HG03066 (cell line): ENCODE data around the gene F8.
A peak's percentile ranks its signal among the peaks of the same experiment; 100 is the strongest.
"Not testable (repeated sequence)": the region's sequence is repeated elsewhere in the genome, so short reads cannot be mapped to it uniquely, and the experiment has no call there.

ENCODE experiments used
- ATAC-seq: cut with Tn5 transposase; IDR thresholded peaks from one replicate; pipeline ENCODE4 v1.9.1; 2021; ENCODE audit warnings: low read depth; ENCODE audit not compliant: unreplicated experiment

F8 gene

DNA sequence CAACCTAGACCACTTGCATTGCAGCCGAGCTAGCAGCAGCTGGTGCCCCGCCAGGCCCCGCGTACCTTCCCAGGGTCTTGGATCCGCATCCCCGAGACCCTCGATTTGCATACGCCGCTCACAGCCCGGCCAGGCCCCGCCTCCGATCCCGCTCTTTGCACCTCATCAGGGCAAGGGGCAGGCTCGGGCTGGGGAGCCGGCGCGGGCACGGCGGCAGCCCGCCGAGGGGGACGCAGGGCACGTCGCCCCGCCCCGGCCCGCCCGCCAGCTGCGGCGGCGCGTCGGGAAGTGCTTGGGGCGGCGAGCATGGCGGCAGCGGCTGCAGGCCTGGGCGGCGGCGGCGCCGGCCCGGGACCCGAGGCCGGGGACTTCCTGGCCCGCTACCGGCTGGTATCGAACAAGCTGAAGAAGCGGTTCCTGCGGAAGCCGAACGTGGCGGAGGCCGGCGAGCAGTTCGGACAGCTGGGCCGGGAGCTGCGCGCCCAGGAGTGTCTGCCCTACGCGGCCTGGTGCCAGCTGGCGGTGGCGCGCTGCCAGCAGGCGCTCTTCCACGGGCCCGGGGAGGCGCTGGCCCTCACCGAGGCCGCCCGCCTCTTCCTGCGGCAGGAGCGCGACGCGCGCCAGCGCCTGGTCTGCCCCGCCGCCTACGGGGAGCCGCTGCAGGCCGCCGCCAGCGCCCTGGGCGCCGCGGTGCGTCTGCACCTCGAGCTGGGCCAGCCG is 136.3 kb downstream of the F8 start, which contains the start of gene F8A1:
Gene F8A1, plus strand, starts transcription at position 287 of the 720 bp plus-strand sequence. Its CDS starts 20 bp downstream, at position 307.
- peak; percentile 72 for ATAC-seq

DNA sequence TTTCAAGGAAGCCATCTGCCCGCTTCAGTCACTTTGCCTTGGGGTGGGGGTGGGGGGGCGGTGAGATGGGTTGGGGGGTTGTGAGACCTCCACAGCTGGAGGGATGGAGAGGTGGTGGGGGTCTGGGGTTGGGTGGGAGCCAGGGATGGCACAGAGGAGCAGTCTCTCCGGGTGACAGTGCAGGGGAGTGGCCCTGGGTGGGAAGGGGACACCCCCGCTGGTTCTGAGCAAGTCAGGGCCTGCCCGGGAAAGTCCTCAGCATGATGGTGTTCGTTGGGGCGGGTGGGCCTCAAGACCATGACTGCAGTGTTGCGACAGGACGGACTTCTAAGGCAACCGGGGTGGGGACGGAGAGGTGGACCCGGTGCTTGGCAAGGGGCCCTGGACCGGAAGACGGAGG is 137.0 kb downstream of the F8 start:
- peak; percentile 8 for ATAC-seq

DNA sequence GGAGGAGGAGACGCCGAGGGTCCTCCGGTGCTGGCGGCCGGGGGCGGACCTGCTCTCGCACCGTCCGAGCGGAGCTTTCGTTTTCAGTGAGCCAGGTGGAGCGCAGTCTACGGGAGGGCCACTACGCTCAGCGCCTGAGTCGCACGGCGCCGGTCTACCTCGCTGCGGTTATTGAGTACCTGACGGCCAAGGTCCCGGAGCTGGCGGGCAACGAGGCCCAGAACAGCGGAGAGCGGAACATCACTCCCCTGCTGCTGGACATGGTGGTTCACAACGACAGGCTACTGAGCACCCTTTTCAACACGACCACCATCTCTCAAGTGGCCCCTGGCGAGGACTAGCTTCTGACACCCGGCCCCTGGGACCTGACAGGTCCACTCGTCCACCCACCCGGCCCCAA is 137.5 kb downstream of the F8 start:
- not testable (repeated sequence) for ATAC-seq

DNA sequence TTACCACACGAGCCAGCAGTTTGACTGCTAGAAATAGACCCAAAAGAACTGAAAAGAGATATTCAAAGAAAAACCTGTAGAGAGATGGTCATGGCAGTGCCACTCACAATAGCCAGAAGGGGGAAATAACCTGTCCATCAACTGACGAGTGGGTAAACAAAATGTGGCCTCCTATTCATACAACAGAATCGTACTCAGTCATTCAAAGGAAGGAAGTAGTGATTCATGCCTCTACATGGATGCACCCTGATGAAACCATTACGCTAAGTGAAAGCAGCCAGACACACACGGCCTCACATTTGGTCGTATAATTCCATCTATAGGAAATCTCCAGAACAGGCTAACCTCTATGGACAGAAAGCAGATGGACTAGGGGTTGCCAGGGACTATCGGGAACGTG is 138.5 kb downstream of the F8 start:
- not testable (repeated sequence) for ATAC-seq

DNA sequence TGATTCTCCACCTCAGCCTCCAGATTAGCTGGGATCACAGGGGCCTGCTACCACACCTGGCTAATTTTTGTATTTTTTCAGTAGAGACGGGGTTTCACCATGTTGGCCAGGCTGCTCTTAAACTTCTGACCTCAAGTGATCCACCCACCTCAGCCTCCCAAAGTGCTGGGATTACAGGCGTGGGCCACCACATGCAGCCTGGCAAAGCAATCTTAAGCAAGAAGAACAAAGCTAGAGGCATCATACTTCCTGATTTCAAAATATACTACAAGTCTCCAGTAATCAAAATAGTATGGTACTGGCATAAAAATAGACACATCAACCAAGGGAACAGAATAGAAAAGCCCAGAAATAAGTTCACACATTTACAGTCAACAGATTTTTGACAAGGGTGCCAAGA is 149.2 kb downstream of the F8 start:
- ATAC-seq, result no peak

DNA sequence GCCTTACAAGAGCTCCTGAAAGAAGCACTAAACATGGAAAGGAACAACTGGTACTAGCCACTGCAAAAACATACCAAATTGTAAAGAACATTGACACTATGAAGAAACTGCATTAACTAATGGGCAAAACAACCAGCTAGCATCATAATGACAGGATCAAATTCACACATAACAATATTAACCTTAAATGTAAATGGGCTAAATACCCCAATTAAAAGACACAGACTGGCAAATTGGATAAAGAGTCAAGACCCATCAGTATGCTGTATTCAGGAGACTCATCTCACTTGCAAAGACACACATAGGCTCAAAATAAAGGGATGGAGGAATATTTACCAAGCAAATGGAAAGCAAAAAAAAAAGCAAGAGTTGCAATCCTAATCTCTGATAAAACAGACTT is 154.0 kb downstream of the F8 start:
- not testable (repeated sequence) for ATAC-seq

DNA sequence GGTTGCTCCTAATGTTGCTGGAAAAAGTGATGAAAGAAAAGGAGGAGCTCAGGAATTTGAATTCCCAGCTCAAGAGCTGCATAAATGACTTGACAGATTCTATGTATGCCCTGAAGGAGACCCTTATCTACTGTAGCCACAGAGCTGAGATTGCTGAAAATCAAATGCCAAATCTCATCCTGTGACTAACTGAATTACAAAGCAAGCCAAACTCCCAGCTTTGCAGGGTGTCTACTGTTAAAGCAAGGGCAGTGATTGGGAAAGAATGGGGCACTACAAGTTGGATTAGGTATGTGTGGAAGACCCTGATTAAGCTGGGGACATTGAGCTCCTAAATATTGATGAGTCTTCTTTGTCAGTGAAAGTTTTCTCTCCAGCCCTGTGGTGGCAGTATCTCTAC is 167.3 kb downstream of the F8 start:
- no peak for ATAC-seq

DNA sequence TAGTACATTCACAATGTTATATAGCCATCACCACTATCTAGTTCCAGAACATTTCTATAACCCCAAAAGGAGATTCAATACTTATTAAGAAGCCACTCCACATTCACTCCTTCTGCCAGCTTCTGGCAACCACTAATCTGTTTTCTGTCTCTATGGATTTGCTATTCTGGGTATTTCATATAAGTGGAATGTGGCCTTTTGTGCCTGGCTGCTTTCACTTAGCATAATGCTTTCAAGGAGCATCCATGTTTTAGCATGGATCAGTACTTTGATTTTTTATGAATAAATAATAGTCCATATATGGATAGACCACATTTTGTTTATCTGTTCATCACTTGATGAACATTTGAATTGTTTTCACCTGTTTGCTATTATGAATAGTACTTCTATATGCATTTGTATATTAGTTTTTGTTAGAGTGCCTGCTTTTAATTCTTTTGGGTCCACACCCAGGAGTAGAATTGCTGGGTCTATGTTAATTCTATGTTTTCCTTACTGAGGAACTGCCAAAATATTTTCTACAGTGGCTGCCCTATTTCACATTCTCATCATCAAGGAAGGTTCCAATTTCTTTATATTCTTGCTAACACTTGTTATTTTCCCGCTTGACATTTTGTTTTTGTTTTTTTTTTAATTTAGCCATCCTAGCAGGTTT is 171.4 kb downstream of the F8 start:
- no peak for ATAC-seq

DNA sequence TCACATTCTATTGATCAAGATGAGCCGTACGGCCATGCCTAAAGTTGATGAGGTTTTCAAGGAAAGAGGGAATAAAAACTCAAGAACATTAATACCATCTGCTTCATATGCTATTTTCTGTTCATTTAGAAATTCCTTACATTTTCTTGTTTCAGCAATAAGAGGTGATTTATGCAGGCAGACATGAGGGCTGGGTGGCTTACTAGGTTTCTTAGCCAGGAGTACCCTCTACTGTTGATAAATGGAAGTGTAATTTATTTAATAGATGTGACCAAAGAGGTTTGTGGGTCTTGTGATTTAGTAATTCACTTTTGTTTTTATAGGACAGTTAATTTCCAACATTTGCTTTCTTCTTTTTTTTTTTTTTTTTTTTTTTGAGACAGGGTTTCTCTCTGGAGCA is 181.7 kb downstream of the F8 start:
- ATAC-seq, result no peak

DNA sequence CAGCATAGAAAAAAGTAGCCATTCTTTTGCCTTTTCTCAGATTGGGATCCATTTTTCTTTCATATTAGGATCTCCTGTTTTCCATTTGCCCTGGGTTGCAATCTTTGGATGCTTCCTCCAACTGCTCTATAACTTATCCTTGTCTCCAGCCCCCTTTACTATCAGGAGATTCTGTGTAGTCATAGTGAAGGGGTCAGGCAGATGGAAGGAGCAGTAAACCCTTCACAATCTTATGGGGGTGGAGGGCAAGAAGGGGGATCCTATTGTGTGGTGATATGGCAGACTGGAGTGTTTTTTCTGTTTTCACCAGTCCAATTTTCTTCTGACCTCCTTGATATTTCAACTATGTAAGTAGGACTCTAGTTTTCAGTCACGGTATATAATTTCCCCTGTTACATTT is 186.4 kb downstream of the F8 start:
- ATAC-seq, result no peak

DNA sequence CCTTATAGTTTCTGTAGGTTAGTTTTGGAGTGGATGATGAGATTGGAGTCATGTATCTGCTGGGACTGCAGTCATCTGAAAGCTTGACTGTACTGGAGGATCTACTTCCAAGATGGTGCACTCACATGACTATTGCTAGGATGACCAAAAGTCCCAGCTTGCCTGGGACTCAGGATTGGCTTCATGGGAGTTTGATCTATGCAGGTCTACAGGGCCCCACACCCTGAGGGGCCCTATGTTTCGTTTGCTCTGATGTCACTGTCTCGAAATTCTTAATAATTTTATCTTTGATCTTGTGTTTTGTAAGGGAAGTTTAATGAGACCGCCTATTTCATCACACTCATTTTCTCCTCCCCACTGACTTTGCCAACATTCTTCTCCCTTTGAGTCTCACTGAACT is 188.0 kb downstream of the F8 start, which contains the start of gene SMIM9:
Gene SMIM9, minus strand, starts transcription at position 101 of the 400 bp plus-strand sequence. CDS start 3,806 bp downstream, outside the sequence.
- no peak for ATAC-seq

DNA sequence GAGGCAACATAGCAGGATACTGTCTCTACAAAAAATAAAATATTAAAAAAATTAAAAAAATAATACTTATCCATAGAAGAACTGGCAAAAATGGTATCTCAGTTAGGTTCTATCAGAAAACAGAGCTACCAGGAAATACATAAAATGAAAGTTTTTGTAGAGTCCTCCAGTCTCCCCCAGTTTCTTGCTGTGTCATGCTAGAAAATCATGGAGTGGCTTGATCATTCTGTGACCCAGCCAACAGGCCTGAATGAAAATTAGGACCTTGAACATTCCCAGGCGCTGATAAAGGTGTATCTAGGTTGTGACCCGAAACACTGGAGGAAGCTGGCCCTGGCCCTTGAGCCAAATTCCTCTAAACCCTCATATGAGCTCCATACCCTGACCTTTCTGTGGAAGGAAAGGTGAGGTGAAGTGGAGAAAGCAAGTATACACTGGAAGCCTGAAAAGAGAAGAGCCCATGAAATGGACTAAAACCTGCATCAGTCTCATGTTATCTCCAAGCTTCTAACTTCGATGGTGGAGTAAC is 188.7 kb downstream of the F8 start:
- no peak for ATAC-seq

DNA sequence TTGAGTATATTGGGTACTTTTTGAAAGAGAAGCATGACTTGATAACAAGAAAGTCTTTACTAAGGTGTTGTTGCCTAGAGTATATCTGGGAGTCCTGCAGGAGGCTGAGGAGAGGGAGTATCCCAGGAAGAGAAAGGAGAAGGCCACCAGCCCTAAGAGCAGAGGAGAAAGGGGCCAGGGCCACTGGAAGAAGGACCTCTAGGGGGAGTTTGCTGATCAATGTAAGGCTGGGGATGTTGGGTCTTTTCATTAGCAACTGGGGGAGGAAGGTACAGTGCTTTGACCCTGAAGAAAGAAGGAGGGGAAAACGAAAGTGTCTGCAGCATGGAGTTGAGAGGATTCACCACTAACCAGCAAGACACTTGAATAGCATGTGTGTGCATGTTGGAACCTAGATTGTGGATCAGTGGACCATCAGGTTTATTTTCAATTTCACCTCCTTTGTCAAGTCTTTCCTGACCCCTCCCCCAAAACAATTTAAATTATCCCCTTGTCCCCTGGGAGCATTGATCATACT is 192.5 kb downstream of the F8 start:
- ATAC-seq, result no peak

DNA sequence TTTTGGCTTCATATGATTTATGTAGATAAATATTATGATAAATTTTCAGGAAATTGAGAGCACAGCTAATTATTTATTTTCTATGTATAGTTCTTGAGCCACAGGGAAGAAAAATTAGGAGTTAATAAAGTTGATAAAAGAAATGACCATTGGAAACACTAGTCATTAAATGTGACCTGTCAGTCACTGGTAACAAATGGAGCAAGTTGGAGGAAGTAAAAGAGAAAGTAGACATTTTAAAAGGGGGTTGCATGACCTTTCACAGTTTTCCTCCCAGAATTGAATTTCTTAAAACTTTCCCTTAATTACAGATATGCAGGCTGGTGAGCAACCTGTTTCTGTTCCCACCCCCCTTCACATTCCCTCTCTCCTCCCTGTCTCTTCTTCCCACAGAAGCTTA is 193.4 kb downstream of the F8 start:
- ATAC-seq, result no peak

DNA sequence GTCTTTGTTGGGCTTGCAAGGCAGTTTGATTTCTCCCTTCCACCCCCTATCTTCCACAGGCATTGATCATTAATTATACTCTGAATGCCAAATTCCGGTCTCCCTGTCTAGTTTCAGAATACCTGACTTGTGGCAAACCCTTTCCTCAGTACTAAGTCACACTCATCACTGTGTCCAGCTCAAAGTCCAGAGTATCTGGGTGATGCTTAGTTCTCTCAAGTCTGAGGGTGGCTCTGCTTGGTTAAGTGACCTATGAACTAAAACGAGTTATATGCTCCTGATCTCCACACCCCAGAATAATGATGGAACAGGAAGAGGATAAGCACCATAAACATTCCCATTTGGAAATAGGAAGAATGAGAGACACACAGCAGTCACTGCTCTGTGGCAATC is 194.5 kb downstream of the F8 start:
- no peak for ATAC-seq

DNA sequence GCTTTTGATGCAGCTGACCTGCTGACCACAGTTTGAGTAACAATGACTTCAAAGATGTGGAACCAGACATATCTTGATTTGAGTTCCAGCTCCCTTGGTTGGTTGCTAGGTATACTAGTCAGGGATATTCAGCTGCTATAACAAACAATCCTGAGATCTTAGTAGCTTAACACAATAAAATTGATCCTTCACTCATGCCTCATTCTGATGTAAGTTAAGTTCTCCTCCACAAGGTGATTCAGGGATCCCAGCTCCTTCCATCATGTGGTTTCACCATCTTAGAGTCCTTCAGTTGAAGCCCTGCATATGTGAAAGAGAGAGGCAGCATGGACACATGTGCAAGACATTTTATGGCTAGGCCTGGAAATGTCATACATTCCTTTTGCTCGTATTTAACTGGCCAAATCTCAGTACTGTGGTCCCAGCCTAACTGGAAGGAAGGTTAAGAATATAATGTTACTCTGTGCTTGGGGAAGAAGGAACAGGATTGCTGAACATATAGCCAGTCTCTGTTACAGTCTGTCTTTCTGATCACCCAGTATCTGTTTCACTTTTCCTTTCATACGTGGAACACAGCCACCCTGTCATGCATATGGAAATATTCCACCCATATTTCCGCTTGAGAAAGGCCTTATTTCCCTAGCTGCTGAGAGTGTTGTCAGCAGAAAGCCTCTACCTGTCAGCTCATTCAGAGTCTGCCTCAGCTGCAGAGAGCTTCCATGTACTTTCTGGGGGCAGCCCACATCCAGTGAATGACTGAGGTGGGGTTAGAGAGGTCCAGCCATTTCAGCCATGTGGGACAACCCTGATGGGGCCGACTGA is 195.1 kb downstream of the F8 start:
- peak; percentile 95 for ATAC-seq

DNA sequence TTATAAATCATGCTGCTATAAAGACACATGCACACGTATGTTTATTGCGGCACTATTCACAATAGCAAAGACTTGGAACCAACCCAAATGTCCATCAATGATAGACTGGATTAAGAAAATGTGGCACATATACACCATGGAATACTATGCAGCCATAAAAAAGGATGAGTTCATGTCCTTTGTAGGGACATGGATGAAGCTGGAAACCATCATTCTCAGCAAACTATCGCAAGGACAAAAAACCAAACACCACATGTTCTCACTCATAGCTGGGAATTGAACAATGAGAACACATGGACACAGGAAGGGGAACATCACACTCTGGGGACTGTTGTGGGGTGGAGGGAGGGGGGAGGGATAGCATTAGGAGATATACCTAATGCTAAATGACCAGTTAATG is 196.9 kb downstream of the F8 start:
- ATAC-seq, result not testable (repeated sequence)

DNA sequence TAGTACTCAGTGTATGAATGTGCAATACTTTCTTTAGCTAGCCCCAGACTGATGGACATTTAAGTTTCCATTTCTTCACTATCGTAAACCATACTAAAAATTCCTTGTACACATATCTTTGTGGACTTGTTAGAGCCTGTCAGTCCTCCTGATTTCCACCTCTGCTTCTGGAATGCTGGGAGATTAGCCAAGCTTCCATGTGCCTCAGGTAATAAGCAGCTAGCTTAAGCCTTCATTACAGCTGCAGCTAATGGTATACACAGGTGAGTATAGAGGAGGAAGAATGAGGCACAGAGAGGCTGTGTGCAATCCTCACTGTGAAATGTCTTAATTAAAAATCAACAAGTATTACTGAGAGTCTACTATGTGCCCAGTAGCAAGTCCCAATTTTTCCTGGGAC is 197.9 kb downstream of the F8 start:
- ATAC-seq, result no peak

DNA sequence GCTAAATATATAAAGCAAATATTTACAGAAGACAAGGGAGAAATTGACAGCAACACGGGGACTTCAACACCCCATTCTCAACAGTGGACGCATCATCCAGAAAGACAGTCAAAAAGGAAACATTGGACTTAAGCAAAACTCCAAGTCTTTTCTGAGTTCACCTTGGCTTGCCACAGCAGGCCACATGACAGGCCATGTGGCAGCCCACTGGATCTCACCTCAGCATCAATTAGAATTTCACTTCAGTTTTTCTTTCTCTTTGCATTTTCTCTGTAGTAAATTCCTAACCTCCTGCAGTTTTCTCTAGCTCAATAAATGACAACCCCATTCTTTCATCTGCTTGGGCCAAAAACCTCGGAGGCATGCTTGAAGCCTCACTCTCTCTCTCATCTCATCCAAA is 200.5 kb downstream of the F8 start:
- ATAC-seq, result no peak

DNA sequence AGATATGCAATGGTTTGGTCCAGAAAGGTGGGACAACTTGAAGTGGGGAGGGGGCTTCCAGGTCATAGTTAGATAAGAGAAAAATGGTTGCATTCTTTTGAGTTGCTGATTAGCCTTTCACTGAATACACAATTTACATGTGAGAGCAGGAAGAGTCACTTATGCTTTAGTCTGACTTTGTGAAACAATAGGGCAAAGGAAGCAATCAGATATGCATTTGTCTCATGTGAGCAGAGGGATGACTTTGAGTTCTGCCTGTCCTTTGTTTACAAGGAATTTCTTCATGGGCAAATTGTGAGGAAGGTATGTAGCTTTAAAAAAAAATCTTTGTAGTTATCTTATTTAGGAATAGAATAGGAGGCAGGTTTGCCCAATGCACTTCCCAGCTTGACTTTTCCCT is 201.0 kb downstream of the F8 start:
- no peak for ATAC-seq
